HEK293 (cell line): ENCODE results near the gene CFAP99.

ENCODE experiments used
- CTCF ChIP-seq: fragments of 450-650 bp; formaldehyde crosslinking; IDR thresholded peaks from 2 replicates; pipeline ENCODE4 v1.5.1; 2016; ENCODE audit warnings: missing biosample characterization, missing genetic modification characterization
- ZNF121 ChIP-seq: fragments of 450-650 bp; formaldehyde crosslinking; IDR thresholded peaks from 2 replicates; pipeline ENCODE4 v1.5.1; 2016; ENCODE audit warnings: missing biosample characterization, missing genetic modification characterization
- ZNF221 ChIP-seq: fragments of 450-650 bp; formaldehyde crosslinking; IDR thresholded peaks from 2 replicates; pipeline ENCODE4 v1.5.1; 2017; ENCODE audit warnings: missing biosample characterization, missing genetic modification characterization, borderline replicate concordance
- ZNF707 ChIP-seq: fragments of 450-650 bp; formaldehyde crosslinking; IDR thresholded peaks from 2 replicates; pipeline ENCODE4 v1.5.1; 2016; ENCODE audit warnings: missing biosample characterization, missing genetic modification characterization

- TF ChIP-seq ZNF707 (tag by site-specific recombination) (no peak), CTCF (tag by site-specific recombination) (no peak), ZNF221 (no peak), ZNF121 (tag by site-specific recombination) (no peak)
These were observed 18.9 kb downstream of the CFAP99 start for GRCh38 chr4:2437475-2438215.
